ENCODE data around the gene ATXN7.

DNA sequence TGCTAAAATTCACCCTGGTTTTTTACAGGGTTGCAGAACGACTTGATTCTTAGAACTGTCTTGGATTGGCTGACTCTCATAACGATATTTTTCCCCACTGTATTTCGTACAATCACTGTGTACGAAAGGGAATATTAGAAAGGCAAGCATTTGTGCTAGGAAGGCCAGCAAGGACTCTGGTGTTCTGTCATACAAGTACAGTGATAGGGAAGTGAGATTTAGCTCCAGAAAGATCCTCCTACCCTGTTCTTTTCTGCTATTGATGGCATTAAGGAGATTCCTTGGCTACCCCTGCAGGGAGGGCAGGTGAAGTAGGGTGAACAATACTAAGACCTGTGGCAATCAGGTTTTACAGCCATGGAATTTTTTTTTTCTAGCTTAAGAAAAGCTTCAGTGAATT is 102.3 kb downstream of the ATXN7 start:
- TF ChIP-seq JUNB (IDR thresholded peaks at IDR 0.05) (no peak), POLR2A (IDR thresholded peaks at IDR 0.05; ENCODE audit: low read depth, low read length) (no peak), HDGF (IDR thresholded peaks at IDR 0.05) (no peak), SPI1 (IDR thresholded peaks at IDR 0.05; ENCODE audit: borderline replicate concordance, insufficient read depth, low read depth, low read length) (peak; percentile 57; the same call in 1 of the 2 replicates), SMC3 (IDR thresholded peaks at IDR 0.05; ENCODE audit: borderline replicate concordance, low read length) (no peak)
- TF ChIP-seq, protein P1, sequence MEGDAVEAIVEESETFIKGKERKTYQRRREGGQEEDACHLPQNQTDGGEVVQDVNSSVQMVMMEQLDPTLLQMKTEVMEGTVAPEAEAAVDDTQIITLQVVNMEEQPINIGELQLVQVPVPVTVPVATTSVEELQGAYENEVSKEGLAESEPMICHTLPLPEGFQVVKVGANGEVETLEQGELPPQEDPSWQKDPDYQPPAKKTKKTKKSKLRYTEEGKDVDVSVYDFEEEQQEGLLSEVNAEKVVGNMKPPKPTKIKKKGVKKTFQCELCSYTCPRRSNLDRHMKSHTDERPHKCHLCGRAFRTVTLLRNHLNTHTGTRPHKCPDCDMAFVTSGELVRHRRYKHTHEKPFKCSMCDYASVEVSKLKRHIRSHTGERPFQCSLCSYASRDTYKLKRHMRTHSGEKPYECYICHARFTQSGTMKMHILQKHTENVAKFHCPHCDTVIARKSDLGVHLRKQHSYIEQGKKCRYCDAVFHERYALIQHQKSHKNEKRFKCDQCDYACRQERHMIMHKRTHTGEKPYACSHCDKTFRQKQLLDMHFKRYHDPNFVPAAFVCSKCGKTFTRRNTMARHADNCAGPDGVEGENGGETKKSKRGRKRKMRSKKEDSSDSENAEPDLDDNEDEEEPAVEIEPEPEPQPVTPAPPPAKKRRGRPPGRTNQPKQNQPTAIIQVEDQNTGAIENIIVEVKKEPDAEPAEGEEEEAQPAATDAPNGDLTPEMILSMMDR (IDR thresholded peaks at IDR 0.05 in 2 of 3, conservative IDR thresholded peaks at IDR 0.05 in 1 of 3; ENCODE audit: control insufficient read depth in 2 of 3, extremely low read depth in 1 of 3, insufficient read depth in 1 of 3, low read depth in 3 of 3, low read length in 3 of 3) = no peak

All from GM12878 (cell line).